ENCODE data around the gene NFKB2. TPM values are rescaled to one million over a fixed set of nuclear protein-coding genes. Genes with fewer than 3 reads are reported as not detected.

NFKB2 gene
- total RNA-seq, 3 donors from 2014 or later = 11.0 to 21.0 (median 18.9) TPM

- intact Hi-C loops (cut with DNase I; ENCODE audit: low total_unique reads) = no loop called here
- no peak for TF ChIP-seq POLR2AphosphoS5 (IDR thresholded peaks at IDR 0.05)
- no peak for TF ChIP-seq POLR2A (IDR thresholded peaks at IDR 0.05)
- no peak for TF ChIP-seq CTCF (IDR thresholded peaks at IDR 0.05)
- H3K27me3 ChIP-seq = peaks cover 2 to 78% of the 10 kb centered on the region in 2 donors
- no peaks in the 10 kb centered on the region for H3K4me1 ChIP-seq
- no peaks in the 10 kb centered on the region for H3K9me3 ChIP-seq
- no peak overlapping the region for H3K4me3 ChIP-seq
- H3K36me3 ChIP-seq = no peaks in the 10 kb centered on the region
- DNase-seq (ENCODE audit: low spot score in 2 of 2) = no peak
- no peak overlapping the region for H3K27ac ChIP-seq
These were observed 16.1 kb downstream of the NFKB2 start for GRCh38 chr10:102411341-102412255.

GRCh38 chr10:102412293-102412692 lies 16.8 kb downstream of the NFKB2 start:
- Histone ChIP-seq H3K27ac (no peak overlapping the region), H3K4me3 (no peak overlapping the region), H3K4me1 (no peaks in the 10 kb centered on the region), H3K9me3 (no peaks in the 10 kb centered on the region), H3K36me3 (no peaks in the 10 kb centered on the region), H3K27me3 (peaks cover 2 to 84% of the 10 kb centered on the region in 2 donors)
- intact Hi-C loops (cut with DNase I; ENCODE audit: low total_unique reads) = no loop called here
- DNase-seq (ENCODE audit: low spot score in 2 of 2) = no peak
- TF ChIP-seq POLR2AphosphoS5 (IDR thresholded peaks at IDR 0.05) (no peak), CTCF (IDR thresholded peaks at IDR 0.05) (no peak), POLR2A (IDR thresholded peaks at IDR 0.05) (no peak)

GRCh38 chr10:102413053-102413705 lies 17.7 kb downstream of the NFKB2 start:
- H3K9me3 ChIP-seq = no peaks in the 10 kb centered on the region
- no peaks in the 10 kb centered on the region for H3K4me1 ChIP-seq
- H3K27me3 ChIP-seq = peaks cover 2 to 83% of the 10 kb centered on the region in 2 donors
- TF ChIP-seq CTCF (IDR thresholded peaks at IDR 0.05) = no peak
- no peak for TF ChIP-seq POLR2AphosphoS5 (IDR thresholded peaks at IDR 0.05)
- no peak for TF ChIP-seq POLR2A (IDR thresholded peaks at IDR 0.05)
- no peak overlapping the region for H3K4me3 ChIP-seq
- H3K27ac ChIP-seq = no peak overlapping the region
- intact Hi-C loops (cut with DNase I; ENCODE audit: low total_unique reads) = no loop called here
- DNase-seq (ENCODE audit: low spot score in 2 of 2) = no peak
- no peaks in the 10 kb centered on the region for H3K36me3 ChIP-seq

- Histone ChIP-seq H3K4me1 (no peaks in the 10 kb centered on the region), H3K27ac (no peak overlapping the region), H3K27me3 (peaks cover 2 to 86% of the 10 kb centered on the region in 2 donors), H3K9me3 (no peaks in the 10 kb centered on the region), H3K4me3 (no peak overlapping the region), H3K36me3 (no peaks in the 10 kb centered on the region)
- TF ChIP-seq POLR2A (IDR thresholded peaks at IDR 0.05) (no peak), CTCF (IDR thresholded peaks at IDR 0.05) (no peak), POLR2AphosphoS5 (IDR thresholded peaks at IDR 0.05) (no peak)
- no peak for DNase-seq (ENCODE audit: low spot score in 2 of 2)
- intact Hi-C loops (cut with DNase I; ENCODE audit: low total_unique reads) = no loop called here
These were observed 18.5 kb downstream of the NFKB2 start for GRCh38 chr10:102413806-102414561.
